ENCODE data around the gene DENND1A. TPM values are rescaled to one million over a fixed set of nuclear protein-coding genes. Genes with fewer than 3 reads are reported as not detected.
"Not testable (repeated sequence)": the region's sequence is repeated elsewhere in the genome, so short reads cannot be mapped to it uniquely, and the experiment has no call there.

DENND1A gene
- polyA plus RNA-seq, 1 donor = 16.7 TPM

DNA sequence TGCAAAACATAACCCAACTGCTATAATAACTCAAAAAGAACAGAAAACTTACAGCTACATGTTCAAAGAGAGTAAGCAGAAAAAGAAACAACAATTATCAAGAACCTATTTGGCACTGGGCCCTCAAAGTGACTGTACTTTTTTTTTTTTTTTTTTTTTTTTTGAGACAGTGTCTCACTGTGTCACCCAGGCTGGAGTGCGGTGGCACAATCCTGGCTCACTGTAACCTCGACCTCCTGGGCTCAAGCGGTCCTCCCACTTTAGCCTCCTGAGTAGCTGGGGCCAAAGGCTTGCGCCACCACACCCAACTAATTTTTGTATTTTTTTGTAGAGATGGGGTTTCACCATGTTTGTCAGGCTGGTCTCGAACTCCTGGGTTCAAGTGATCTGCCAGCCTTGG, 114.1 kb downstream of the DENND1A start:
- DNase-seq = not testable (repeated sequence)

DNA sequence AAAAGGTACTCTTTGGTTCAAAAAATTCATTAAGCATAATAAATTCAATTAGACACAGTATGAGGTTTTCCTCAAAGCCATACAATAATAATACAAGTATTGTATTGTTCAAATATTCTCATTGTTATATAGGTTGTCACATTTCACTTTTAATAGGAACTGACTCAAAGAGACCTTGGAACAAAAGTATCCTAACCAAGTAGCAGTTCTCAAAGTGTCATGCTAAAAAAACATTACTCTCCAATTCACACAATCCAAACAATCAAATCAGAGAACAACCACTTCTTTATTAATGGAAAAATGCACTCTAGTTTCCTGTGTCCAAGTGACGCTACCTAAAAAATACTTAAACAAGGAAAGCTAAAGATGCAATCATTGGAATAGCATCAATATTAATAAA, 115.4 kb downstream of the DENND1A start:
- no peak for DNase-seq

- no peak for DNase-seq
Measured at GRCh38 chr9:123812984-123813383, 116.9 kb downstream of the DENND1A start.

GRCh38 chr9:123807251-123807650, 122.7 kb downstream of the DENND1A start:
- DNase-seq = no peak

GRCh38 chr9:123806829-123807228, 123.1 kb downstream of the DENND1A start:
- DNase-seq = no peak

GRCh38 chr9:123798195-123798594, 131.7 kb downstream of the DENND1A start:
- DNase-seq = no peak

GRCh38 chr9:123796618-123797484, 133.1 kb downstream of the DENND1A start:
- no peak for DNase-seq

DNA sequence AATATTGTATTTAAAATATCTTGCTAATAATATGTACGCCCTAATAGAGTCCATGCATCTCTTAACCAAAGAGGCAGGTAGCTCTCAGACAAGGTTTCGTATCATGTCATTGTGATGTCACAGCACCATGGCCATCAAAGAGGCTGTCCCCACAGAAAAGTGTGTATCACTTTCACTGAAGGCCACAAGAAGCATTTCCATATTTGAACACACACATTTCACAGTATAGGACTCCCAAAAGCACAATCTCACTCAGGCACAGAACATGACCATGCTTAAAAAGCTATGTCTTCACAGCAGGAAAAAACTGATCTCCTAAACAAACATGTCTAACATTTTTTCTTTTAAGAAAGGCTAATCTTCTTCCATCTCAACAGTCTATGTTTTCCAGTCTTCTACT, 133.8 kb downstream of the DENND1A start:
- DNase-seq = no peak

DNA sequence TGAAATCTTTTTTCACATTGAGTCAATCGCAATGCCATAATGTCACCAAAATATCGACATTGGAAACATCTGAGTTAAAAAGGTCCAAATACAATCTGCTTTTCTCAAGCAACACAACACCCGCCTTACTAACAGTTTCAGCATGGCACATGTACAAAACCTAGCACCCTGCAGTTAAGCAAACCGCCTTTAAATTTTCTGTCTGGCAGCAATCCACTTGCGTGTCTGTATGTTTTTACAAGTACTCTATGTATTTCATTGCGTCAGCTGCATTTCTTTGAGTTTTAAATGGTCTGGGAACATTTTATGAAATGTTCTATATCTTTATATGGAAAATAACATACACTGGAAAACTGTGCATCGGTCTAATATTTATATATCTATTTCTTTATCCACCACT, 134.6 kb downstream of the DENND1A start:
- DNase-seq = no peak

DNA sequence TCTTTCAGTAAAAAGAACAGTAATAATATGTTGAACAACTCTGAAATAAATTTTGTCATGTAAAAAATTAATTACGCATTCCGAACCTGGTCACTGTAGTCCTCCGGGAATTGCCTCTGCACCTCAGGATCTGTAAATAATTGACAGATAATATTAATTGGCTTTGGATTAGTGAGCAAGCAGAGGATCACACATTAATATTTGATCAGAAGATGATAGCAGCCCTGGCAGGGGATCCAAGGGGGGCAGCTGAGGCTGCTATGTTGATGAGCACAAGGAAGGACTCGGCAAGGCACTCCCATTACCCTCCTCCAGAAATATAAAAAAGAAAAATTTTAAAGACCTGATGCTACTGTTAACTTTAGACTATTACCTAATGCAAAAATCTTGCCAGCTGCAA, 137.4 kb downstream of the DENND1A start:
- no peak for DNase-seq

GRCh38 chr9:123789554-123790292, 140.2 kb downstream of the DENND1A start:
- DNase-seq = no peak

DNA sequence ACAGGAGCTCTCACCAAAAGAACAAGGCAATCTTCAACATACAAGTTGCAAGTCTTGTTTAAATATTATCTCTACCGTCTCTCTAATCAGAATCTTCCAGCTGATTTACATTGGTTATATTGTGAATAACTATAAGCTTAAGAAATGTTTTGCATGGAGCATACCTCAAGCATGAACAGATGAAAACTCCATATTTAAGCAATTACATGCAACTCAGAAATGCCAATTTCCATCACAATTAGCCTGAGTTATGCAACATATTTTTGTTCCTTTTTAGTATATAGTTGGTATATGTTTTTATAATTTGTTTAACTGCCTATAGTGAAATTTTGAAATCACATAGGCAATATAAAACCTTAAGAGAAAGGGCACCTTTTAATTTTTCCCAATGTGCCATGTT, 142.5 kb downstream of the DENND1A start:
- DNase-seq = no peak

DNA sequence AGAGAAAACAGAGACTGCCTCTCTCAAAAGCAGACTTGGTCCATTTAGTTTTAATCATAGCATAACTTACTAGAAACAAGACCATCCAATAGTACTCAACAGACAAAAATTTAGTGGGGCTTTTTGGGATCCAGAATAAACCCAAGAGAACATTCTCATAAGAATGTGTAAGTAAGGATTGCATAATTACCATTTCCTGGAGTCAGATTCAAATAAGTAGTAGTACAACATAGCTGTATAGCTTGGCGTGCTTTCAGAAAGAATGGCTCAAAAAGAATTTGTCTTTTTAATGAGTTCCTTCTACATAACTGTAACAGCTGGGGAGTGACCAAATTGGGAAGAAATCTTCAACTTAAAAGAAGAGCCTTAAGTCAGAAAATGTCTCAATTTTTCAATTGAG, 145.4 kb downstream of the DENND1A start:
- no peak for DNase-seq

GRCh38 chr9:123778232-123778902, 151.6 kb downstream of the DENND1A start:
- DNase-seq = no peak

DNA sequence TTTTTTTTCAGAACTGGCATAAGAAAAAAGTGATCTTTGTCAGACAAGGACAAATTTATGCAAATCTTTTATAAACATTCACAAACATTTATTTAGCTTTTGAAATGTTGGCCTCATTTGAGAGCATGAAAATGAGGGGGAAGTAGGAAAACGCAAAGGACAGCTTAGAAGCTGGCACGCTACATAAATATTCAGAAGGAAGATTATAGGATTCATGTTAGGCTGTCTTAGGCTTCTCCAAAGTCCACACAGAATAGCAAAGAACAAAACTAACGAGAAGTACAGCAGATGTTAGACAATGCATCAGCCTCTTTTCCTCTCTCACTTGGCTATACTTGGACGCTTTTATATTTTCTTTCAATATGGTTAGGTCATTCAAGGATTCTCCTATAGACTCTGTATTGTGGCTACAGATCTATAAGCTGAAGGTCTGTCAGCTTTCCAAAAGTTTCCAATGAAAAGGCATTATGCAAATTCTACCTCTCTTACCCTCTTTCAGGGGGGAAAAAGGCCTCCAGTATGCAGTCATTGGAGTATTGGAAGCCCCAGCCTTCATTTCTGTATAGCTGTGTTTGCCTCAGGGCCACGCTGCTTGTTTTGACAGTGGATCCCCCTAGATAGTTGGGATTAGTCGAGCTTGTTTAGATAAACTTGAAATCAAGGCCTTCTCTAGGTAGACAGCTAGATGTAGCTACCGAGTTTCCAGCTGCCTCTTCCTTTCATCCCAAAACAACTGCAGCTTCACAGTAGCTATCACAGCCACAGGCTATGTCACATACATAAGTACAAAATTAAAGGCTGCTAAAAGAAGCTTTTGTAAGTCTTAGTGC, 153.0 kb downstream of the DENND1A start:
- no peak for DNase-seq

DNA sequence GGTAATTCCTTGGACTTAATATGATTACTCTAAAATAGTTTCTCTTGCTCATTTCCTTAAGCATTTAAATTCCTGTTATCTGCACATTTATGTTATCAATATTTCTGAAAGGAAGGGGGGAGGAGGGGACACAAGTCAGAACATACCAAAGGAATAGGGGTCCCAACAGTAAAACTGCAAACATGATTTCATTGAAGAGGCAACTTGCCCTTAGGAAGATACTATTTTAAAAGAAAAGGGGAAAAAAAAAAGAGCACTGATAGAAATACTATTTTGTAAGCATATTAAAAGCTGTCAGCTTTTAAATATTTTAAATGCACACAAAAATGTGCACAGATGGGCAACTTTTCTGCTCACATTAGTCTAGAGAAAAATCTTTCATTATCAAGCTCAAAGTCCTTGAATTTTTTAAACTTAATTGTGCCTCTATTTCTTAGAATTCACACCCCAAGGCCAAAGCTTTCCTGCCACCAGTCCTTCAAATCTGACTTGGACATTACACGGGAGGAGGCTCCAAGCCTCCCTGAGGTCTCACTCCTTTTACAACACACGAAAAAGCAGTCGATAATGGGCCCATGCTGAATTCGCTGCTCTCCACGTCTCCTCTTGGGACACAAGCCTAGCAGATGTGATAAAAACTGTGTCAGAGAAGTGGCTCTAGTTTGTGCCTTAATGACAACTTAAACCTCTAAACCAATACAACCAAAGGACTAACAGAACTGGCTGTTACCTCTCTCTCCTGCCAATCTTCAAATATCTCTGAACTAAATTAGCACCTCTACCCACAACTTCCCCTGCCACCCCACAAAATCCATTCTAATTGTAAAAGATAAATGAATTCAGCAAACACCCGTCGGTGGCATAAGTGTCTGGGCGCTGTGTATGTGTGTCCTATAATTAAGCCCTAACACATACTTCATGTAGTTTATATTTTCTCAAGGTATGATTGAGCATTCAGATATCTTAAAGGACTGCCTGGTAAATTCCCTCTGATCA, 154.3 kb downstream of the DENND1A start:
- DNase-seq = no peak

DNA sequence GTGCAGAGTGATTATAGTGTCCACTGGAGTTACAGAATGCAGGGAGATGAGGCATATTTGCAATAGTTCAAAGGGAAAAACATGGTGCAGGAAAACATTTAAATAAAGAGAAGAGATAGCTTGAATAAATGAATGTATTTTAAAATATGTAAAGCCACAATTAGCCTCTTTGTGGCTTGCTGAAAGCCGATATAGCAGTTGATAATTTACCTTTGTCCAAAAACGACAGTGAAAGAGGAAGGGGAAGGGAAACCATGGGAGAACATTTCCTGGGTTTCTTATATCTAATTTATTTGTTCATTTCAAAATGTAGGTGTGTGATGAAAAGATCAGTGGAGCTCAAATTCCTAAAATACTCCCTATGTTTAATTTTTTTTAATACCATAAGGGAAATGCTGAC, 156.1 kb downstream of the DENND1A start:
- no peak for DNase-seq

DNA sequence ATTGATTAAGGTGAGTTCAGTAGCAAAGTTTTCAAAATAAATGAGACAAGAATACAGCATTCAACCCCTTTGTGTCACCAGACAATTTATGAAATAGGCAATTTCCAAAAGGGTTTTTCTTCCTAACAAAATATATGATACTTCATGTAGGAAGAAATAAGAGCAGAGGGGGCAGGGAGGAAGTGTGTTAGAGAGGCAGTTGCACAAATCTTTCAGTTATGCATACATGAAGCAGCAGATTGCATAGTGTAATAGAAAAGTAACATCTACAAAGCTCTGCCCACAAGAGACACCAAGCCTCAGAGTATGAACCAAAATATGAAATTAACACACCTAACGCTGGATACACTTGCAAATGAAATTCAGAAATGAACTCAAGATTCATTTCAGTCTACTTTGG, 157.0 kb downstream of the DENND1A start:
- DNase-seq = no peak

- DNase-seq = no peak
Measured at GRCh38 chr9:123772374-123772773, 157.6 kb downstream of the DENND1A start.

- DNase-seq = no peak
Measured at GRCh38 chr9:123771690-123772089, 158.2 kb downstream of the DENND1A start.

- DNase-seq = no peak
Measured at GRCh38 chr9:123769719-123770118, 160.2 kb downstream of the DENND1A start.

All from hindlimb muscle (tissue), 1 donor.